ENCODE data around the gene MAPKAP1.

DNA sequence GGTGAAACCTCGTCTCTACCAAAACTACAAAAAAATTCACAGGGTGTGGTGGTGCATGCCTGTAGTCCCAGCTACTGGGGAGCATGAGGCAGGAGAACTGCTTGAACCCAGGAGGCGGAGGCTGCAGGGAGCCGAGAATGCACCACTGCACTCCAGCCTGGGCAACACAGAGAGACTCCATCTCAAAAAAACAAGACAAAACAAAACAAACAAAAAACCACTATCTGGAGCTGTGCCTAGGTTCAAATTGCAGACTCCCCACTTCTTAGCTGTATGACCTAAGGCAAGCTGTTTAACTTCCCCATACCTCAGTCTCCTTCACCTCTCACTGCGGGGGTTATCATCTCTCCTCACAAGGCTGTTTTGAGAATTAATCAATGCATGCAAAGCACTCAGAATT lies 68.0 kb downstream of the MAPKAP1 start:
- TF ChIP-seq CTCF (IDR thresholded peaks at IDR 0.05; ENCODE audit: low read length) = no peak
- TF ChIP-seq EZH2 (IDR thresholded peaks at IDR 0.05; ENCODE audit: borderline replicate concordance, low read length) = no peak
